H1 (cell line): ENCODE data around the gene GALNTL6. TPM values are rescaled to one million over a fixed set of nuclear protein-coding genes. Genes with fewer than 3 reads are reported as not detected.

Experiments used
- CTCF ChIA-PET: fragments of 300-600 bp; sonication (Branson Sonifier 250); formaldehyde crosslinking; loops from one replicate; lab custom pipeline; 2021; ENCODE audit not compliant: partially characterized antibody; lab: Charles Lee
- POLR2A ChIA-PET: fragments of 300-600 bp; sonication (Branson Sonifier 250); formaldehyde crosslinking; loops from one replicate; lab custom pipeline; 2021; ENCODE audit warnings: inconsistent platforms; ENCODE audit not compliant: partially characterized antibody; lab: Charles Lee
- DNase-seq, 2 experiments: peaks; one replicate each; pipeline versions ENCODE4 v3.0.0 to v3.0.0-alpha.2; 2010 to 2022; ENCODE audit warnings: low spot score in 2 of 2, low read depth in 1 of 2, mixed read lengths in 1 of 2
- FAIRE-seq: peaks from 2 replicates; lab custom pipeline; 2011; peaks lifted over from hg19 to GRCh38; lab: Jason Lieb, UNC
- H2AFZ ChIP-seq: 2 replicates; pipeline ENCODE4 v1.8.1; 2012; ENCODE audit warnings: low read length, inconsistent platforms
- H2AK5ac ChIP-seq: 2 replicates; pipeline ENCODE4 v1.6.1; 2013; ENCODE audit warnings: low read depth, low read length
- H2BK120ac ChIP-seq: replicated peaks from 2 replicates; pipeline ENCODE3; 2013; ENCODE audit warnings: low read depth, low read length, inconsistent platforms
- H2BK12ac ChIP-seq: 2 replicates; pipeline ENCODE4 v1.6.1; 2013; ENCODE audit warnings: low read depth, low read length
- H2BK15ac ChIP-seq: 2 replicates; pipeline ENCODE4 v1.6.1; 2013; ENCODE audit warnings: low read length
- H2BK20ac ChIP-seq: 2 replicates; pipeline ENCODE4 v1.6.1; 2013; ENCODE audit warnings: low read length
- H2BK5ac ChIP-seq: 2 replicates; pipeline ENCODE4 v1.6.1; 2013; ENCODE audit warnings: low read depth, low read length
- H3K14ac ChIP-seq: 2 replicates; pipeline ENCODE4 v1.6.1; 2013; ENCODE audit warnings: inconsistent platforms; ENCODE audit not compliant: insufficient read length
- H3K18ac ChIP-seq: 2 replicates; pipeline ENCODE4 v1.6.1; 2013; ENCODE audit warnings: low read length; ENCODE audit errors: extremely low read depth
- H3K23ac ChIP-seq: 2 replicates; pipeline ENCODE4 v1.6.1; 2013; ENCODE audit warnings: inconsistent platforms; ENCODE audit not compliant: insufficient read length
- H3K23me2 ChIP-seq: 2 replicates; pipeline ENCODE4 v1.6.1; 2013; ENCODE audit warnings: low read depth, low read length
- H3K27ac ChIP-seq: 2 replicates; pipeline ENCODE4 v1.6.1; 2011; ENCODE audit warnings: low read depth, low read length, inconsistent platforms
- H3K27me3 ChIP-seq, 4 experiments: replicated peaks in 1 of 4; 1 replicate in 1 of 4; 2 replicates in 3 of 4; pipeline versions ENCODE4 v1.6.1 to v1.8.1; 2011 to 2013; ENCODE audit warnings: low read length in 3 of 4, mild to moderate bottlenecking in 3 of 4, inconsistent platforms in 2 of 4, mixed read lengths in 2 of 4, moderate library complexity in 1 of 4; ENCODE audit not compliant: control insufficient read depth in 3 of 4, insufficient read depth in 3 of 4; ENCODE audit errors: extremely low read depth in 1 of 4
- H3K36me3 ChIP-seq, 4 experiments: 2 replicates each; pipeline versions ENCODE4 v1.6.1 to v1.8.1; 2011 to 2013; ENCODE audit warnings: mild to moderate bottlenecking in 4 of 4, low read length in 3 of 4, moderate library complexity in 2 of 4, control low read depth in 1 of 4, inconsistent platforms in 1 of 4; ENCODE audit not compliant: insufficient read depth in 4 of 4, control insufficient read depth in 2 of 4
- H3K4ac ChIP-seq: replicated peaks from 2 replicates; pipeline ENCODE3; 2013; ENCODE audit warnings: low read length, low read depth, mixed read lengths, inconsistent platforms; ENCODE audit not compliant: insufficient read length
- H3K4me1 ChIP-seq, 4 experiments: replicated peaks in 1 of 4; 1 replicate in 1 of 4; 2 replicates in 3 of 4; pipeline versions ENCODE4 v1.6.1 to v1.8.1; 2011 to 2013; ENCODE audit warnings: low read length in 3 of 4, inconsistent platforms in 2 of 4, mixed read lengths in 1 of 4; ENCODE audit not compliant: insufficient read depth in 4 of 4, control insufficient read depth in 3 of 4
- H3K4me2 ChIP-seq, 2 experiments: 2 replicates each; pipeline versions ENCODE4 v1.6.1 to v1.8.1; 2011 to 2013; ENCODE audit warnings: low read depth in 2 of 2, low read length in 2 of 2, control low read depth in 1 of 2, inconsistent platforms in 1 of 2, mild to moderate bottlenecking in 1 of 2; ENCODE audit not compliant: insufficient read depth in 1 of 2
- H3K4me3 ChIP-seq, 4 experiments: fragments of 200-600, 300-600 bp in 1 of 4; sonication (generic), shearing (Covaris generic), sonication (Bioruptor Twin) in 1 of 4; 2 replicates each; pipeline versions ENCODE4 v1.5.1 to v1.8.1; 2011 to 2016; ENCODE audit warnings: low read length in 4 of 4, low read depth in 3 of 4, control low read depth in 2 of 4, inconsistent platforms in 2 of 4, mild to moderate bottlenecking in 2 of 4, mixed read lengths in 1 of 4, moderate library complexity in 1 of 4; ENCODE audit not compliant: insufficient read depth in 2 of 4; ENCODE audit errors: extremely low read depth in 1 of 4
- H3K56ac ChIP-seq: replicated peaks from 2 replicates; pipeline ENCODE3; 2013; ENCODE audit warnings: low read depth, mild to moderate bottlenecking, mixed read lengths, low read length, inconsistent platforms; ENCODE audit not compliant: insufficient read length
- H3K79me1 ChIP-seq: 2 replicates; pipeline ENCODE4 v1.6.1; 2013; ENCODE audit warnings: low read depth, low read length, control low read depth
- H3K79me2 ChIP-seq, 2 experiments: 2 replicates each; pipeline versions ENCODE4 v1.6.1 to v1.8.1; 2012 to 2013; ENCODE audit warnings: low read length in 2 of 2, mild to moderate bottlenecking in 2 of 2, inconsistent platforms in 1 of 2; ENCODE audit not compliant: insufficient read depth in 2 of 2, control insufficient read depth in 1 of 2
- H3K9ac ChIP-seq, 4 experiments: replicated peaks in 1 of 4; 1 replicate in 1 of 4; 2 replicates in 3 of 4; pipeline versions ENCODE4 v1.6.1 to v1.8.1; 2011 to 2013; ENCODE audit warnings: low read depth in 3 of 4, low read length in 3 of 4, control low read depth in 2 of 4, mild to moderate bottlenecking in 2 of 4, moderate library complexity in 2 of 4, inconsistent platforms in 1 of 4; ENCODE audit errors: extremely low read depth in 1 of 4
- H3K9me3 ChIP-seq, 2 experiments: 2 replicates each; pipeline versions ENCODE4 v1.6.1 to v1.8.1; 2012 to 2013; ENCODE audit warnings: mild to moderate bottlenecking in 2 of 2, moderate library complexity in 2 of 2, control low read depth in 1 of 2, inconsistent platforms in 1 of 2, low read depth in 1 of 2, low read length in 1 of 2, mixed read lengths in 1 of 2; ENCODE audit not compliant: insufficient read depth in 2 of 2
- H4K20me1 ChIP-seq, 2 experiments: replicated peaks in 1 of 2; 2 replicates each; pipeline versions ENCODE3 to v1.8.1; 2011 to 2013; ENCODE audit warnings: inconsistent platforms in 2 of 2, low read length in 2 of 2, mild to moderate bottlenecking in 1 of 2; ENCODE audit not compliant: insufficient read depth in 2 of 2, control insufficient read depth in 1 of 2
- H4K5ac ChIP-seq: 2 replicates; pipeline ENCODE4 v1.6.1; 2013; ENCODE audit warnings: low read length, low read depth, mixed read lengths, inconsistent platforms; ENCODE audit not compliant: insufficient read length
- H4K8ac ChIP-seq: 2 replicates; pipeline ENCODE4 v1.8.0; 2013; ENCODE audit warnings: mild to moderate bottlenecking, moderate library complexity, low read length, inconsistent platforms; ENCODE audit not compliant: insufficient read depth; ENCODE audit errors: extremely low read depth
- H4K91ac ChIP-seq: replicated peaks from 2 replicates; pipeline ENCODE3; 2013; ENCODE audit warnings: low read length, mixed read lengths, inconsistent platforms; ENCODE audit not compliant: insufficient read length
- MAX ChIP-seq: IDR thresholded peaks from 2 replicates; pipeline ENCODE4 v1.6.1; 2012; ENCODE audit warnings: inconsistent platforms
- POLR2AphosphoS5 ChIP-seq: IDR thresholded peaks from 2 replicates; pipeline ENCODE4 v1.6.1; 2011; ENCODE audit warnings: low read depth, low read length
- RAD21 ChIP-seq, 2 experiments: IDR thresholded peaks in 1 of 2; conservative IDR thresholded peaks in 1 of 2; 2 replicates each; pipeline ENCODE4 v1.6.1; 2011; ENCODE audit warnings: low read depth in 2 of 2, low read length in 2 of 2, improper control_type of control experiment in 1 of 2, inconsistent platforms in 1 of 2, mild to moderate bottlenecking in 1 of 2, moderate library complexity in 1 of 2
- TAF7 ChIP-seq: optimal IDR thresholded peaks from 2 replicates; pipeline ENCODE3; 2011; ENCODE audit warnings: low read depth, mild to moderate bottlenecking, inconsistent platforms, low read length, moderate library complexity, borderline replicate concordance
- WGBS, 2 experiments: shearing (Covaris generic) in 1 of 2; methylation state at CpG; one replicate each; pipeline versions ENCODE4 v1.1.6 to v1.1.7; 2013 to 2015; ENCODE audit warnings: low lambda C conversion rate in 2 of 2, mixed read lengths in 2 of 2, inconsistent platforms in 1 of 2, low coverage in 1 of 2, missing lambda C conversion rate in 1 of 2; ENCODE audit not compliant: insufficient replicate concordance in 2 of 2, insufficient coverage in 1 of 2, insufficient read length in 1 of 2; ENCODE audit errors: extremely low coverage in 1 of 2, missing lambda C conversion rate in 1 of 2; 5-methylcytosine and 5-hydroxymethylcytosine counted together
- polyA plus RNA-seq, 7 experiments: library from polyadenylated mRNA; depleted of rRNA in 3 of 7; stranded (reverse) in 5 of 7; unstranded in 2 of 7; fragments of >200 nt in 5 of 7; fragments of 200-250 nt in 2 of 7; gene quantifications; 1 replicate in 5 of 7; 2 replicates in 1 of 7; 4 replicates in 1 of 7; pipeline versions ENCODE4 v1.2.1 to v1.2.3, GENCODE V29; 2011 to 2013; ENCODE audit warnings: missing spikeins in 2 of 7, mixed read lengths in 2 of 7
- total RNA-seq: library from RNA; stranded (reverse); fragmentation: NEBNext Ultra II Directional; extraction: Animal tissue kit (Norgen Biotek cat#: 25700); gene quantifications from 2 replicates; pipeline ENCODE4 v1.2.1, GENCODE V29; 2021
- TF ChIP-seq, protein P1 (sequence below): IDR thresholded peaks from 2 replicates; pipeline ENCODE4 v1.6.1; 2011; ENCODE audit warnings: low read length, improper control_type of control experiment

The GALNTL6 gene
- total and polyA plus RNA-seq, 2 of the 8 experiments (the other 6 are each of a cell fraction or from before 2014, with no cell fraction given): 0.03 to 0.32 TPM

DNA sequence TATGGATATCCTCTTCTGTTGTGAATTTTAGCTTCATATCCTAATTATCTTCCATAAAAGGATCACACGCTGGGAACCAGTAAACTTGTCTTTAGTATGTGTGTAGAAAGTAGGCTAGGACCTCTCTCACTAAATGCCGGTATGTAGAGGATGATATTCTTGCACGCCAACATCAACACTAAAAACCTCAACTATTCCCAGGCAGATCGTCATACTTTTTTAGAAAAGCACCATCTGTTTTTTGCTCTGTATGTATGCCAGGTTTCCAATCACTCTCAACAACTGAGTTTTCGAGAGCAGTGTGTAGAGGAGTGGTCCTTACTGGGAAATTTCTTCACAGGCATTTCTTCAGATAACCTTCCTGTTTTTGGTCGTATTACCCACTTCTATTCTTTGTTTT, 283.6 kb downstream of the GALNTL6 start:
- no peak for DNase-seq
- no peaks in the 10 kb centered on the region for H3K27me3 ChIP-seq
- H2BK20ac ChIP-seq: no peak overlapping the region
- WGBS, 2 experiments: 88% methylated on average over 6 of the region's 6 CpGs; no CpG with 5 or more reads in 1 of the 2 experiments
- CTCF ChIA-PET: no interaction called here
- no peak overlapping the region for H3K27ac ChIP-seq
- no peak overlapping the region for H3K4me2 ChIP-seq
- no peak overlapping the region for H3K23ac ChIP-seq
- POLR2A ChIA-PET: no interaction called here
- no peaks in the 10 kb centered on the region for H3K79me1 ChIP-seq
- no peak overlapping the region for H4K91ac ChIP-seq
- no peak overlapping the region for H2AK5ac ChIP-seq
- H3K36me3 ChIP-seq: no peaks in the 10 kb centered on the region
- TF ChIP-seq RAD21 (IDR thresholded peaks at IDR 0.05 in 1 of 2, conservative IDR thresholded peaks at IDR 0.05 in 1 of 2; ENCODE audit: low read depth in 2 of 2, low read length in 2 of 2): no peak
- no peak for TF ChIP-seq TAF7
- TF ChIP-seq, protein P1, sequence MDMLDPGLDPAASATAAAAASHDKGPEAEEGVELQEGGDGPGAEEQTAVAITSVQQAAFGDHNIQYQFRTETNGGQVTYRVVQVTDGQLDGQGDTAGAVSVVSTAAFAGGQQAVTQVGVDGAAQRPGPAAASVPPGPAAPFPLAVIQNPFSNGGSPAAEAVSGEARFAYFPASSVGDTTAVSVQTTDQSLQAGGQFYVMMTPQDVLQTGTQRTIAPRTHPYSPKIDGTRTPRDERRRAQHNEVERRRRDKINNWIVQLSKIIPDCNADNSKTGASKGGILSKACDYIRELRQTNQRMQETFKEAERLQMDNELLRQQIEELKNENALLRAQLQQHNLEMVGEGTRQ: no peak
- TF ChIP-seq MAX: no peak
- no peak for TF ChIP-seq POLR2AphosphoS5
- TF ChIP-seq, all 59 proteins: peak for 0
- no peak overlapping the region for H3K4me3 ChIP-seq
- 0 out of 7 replicates have a peak, but pooled peaks cover 0 to 1% (median 0%) of the 10 kb centered on the region in 4 experiments for H3K4me1 ChIP-seq
- H2BK120ac ChIP-seq: no peak overlapping the region
- H3K4ac ChIP-seq: no peak overlapping the region
- H3K9ac ChIP-seq: no peak overlapping the region
- no peaks in the 10 kb centered on the region for H3K9me3 ChIP-seq
- FAIRE-seq: no peak
- no peaks in the 10 kb centered on the region for H3K23me2 ChIP-seq
- H3K14ac ChIP-seq: no peak overlapping the region
- no peak overlapping the region for H2BK5ac ChIP-seq
- no peak overlapping the region for H3K56ac ChIP-seq
- no peak overlapping the region for H4K8ac ChIP-seq
- H4K5ac ChIP-seq: no peak overlapping the region
- H4K20me1 ChIP-seq: no peaks in the 10 kb centered on the region
- no peak overlapping the region for H2AFZ ChIP-seq
- no peak overlapping the region for H3K18ac ChIP-seq
- no peak overlapping the region for H2BK12ac ChIP-seq
- no peak overlapping the region for H2BK15ac ChIP-seq
- no peaks in the 10 kb centered on the region for H3K79me2 ChIP-seq
